GM21786 (cell line): Measurements from ENCODE around the gene CSTPP1.

Experiments used
- ATAC-seq: cut with Tn5 transposase; IDR thresholded peaks from one replicate; pipeline ENCODE4 v1.9.1; 2021; ENCODE audit not compliant: unreplicated experiment

Gene CSTPP1

DNA sequence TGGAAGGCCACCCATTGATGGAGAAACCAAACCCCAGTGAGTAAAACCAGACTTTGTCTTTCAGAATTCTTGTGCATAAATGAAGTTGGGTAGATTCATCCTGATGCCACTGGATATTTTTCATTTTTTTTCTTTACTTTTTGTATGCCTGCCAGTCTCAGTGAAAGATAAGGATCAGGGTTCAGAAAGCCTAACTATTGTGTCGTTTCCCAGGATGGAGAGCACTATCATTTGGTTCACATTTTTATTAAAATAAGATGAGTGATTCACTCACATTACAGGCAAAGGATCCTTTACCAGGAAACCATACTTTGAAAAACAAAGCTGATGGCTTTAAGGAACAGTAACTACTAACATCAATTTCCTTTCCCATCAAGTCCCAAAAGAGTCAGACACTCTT, 188.1 kb downstream of the CSTPP1 start:
- no peak for ATAC-seq

DNA sequence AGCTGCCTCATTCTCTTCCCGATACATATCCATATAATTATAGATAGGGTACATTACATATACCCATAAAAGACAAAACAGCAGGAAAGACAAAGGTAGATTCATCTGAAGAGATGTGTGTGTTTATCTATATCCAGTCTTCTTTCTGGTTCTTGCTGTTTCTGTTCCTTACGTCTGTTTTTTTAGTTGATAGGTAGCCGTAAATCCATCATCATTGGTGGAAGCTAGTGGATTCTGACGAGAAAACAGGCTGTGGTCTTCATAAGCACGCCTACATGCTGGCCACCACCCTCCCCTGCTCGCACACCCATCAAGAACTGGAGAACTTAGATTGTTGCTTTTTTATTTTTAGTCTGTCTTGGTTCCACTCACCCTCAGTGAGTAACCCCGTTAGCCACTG, 188.5 kb downstream of the CSTPP1 start:
- ATAC-seq: no peak

DNA sequence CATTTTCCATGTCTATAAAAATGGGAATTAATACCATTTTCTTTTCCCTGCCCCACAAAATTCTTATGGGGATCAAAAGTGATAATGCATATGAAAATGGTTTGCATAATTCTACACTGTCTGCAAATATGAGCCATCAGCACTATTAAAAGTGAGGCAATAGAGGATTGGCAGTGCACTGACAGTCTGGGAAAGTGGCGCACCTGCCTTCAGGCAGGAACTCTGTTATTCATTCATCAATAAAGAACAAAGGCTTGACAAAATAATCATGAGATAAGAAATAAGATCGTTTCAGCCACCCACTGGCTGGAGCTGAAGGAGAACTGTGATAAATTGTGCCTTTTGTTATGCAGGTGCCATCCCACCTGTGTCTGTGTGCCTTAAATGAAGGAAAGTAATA, 190.7 kb downstream of the CSTPP1 start:
- no peak for ATAC-seq

DNA sequence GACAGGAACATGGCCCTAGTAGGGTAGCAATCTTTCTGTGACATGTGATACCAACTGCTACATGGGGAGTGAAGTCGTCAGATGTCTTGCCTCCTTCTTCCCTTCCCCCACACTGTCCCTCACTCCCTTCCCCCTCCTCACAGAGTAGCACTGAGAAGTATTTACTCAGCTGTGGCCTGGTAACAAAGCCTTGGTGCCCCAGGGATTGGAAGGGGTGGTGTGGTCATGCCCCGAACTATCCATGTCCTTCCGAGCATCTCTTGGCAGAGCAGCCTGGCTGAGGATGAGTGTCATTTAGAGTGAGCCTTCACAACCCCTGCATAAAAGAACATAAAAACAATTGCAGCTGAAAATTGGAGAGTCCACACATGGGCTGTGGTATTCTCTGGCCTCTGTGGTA, 194.0 kb downstream of the CSTPP1 start:
- ATAC-seq: no peak

DNA sequence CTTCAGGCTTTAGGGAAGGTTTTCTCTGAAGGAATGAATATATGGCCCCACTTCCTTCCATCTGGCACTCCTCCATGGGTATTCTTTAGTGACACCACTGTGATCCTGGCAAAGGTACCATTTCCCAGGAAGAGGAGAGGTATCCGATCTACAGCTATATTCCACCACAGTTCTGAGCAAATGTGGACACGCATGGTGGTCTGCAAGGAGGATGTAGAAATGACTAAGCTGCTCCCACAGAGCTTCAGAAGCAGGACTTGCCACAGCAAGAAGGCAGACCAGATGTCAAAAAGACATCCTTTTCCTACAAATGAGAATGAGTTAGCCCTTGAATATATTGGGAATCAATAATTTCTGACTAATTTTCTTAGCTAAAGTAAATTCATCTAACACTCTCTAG, 194.6 kb downstream of the CSTPP1 start:
- no peak for ATAC-seq

DNA sequence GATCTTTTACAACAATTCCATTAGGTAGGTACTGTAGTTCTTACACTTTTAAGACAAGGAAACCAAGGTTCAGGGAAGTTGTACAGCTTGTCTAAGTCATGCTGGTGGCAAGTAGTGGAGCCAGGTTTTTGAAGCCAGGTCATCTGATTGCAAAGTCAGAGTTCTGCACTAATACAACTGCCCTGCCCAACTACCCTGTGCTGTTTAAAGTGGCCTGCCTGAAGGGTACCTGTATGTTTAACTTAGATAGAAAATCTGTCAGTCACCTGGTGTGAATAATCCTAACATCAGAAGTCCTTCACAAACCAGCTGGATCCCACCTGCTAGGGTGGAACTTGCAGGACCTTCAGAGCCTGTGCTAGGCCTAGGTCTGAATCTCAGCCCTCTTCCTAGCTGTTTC, 195.9 kb downstream of the CSTPP1 start:
- no peak for ATAC-seq

DNA sequence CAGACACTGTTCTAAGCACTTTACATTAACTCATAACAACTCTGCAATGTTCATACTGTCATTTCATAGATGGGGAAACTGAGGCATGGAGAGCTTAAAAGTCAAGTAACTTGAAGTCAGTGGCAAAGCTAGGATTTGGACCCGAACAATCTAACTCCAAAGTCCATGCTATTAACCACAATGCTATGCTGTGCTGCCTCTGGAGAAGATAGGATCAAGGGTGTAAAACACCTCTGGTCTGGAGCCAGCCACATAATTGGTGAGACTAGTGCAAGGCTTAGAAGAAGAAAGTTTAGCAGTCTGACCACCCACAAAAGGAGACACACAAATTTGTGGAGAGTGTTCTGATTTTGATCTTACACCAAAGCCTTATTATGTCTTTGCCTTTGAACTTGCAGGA, 196.4 kb downstream of the CSTPP1 start:
- ATAC-seq: no peak

DNA sequence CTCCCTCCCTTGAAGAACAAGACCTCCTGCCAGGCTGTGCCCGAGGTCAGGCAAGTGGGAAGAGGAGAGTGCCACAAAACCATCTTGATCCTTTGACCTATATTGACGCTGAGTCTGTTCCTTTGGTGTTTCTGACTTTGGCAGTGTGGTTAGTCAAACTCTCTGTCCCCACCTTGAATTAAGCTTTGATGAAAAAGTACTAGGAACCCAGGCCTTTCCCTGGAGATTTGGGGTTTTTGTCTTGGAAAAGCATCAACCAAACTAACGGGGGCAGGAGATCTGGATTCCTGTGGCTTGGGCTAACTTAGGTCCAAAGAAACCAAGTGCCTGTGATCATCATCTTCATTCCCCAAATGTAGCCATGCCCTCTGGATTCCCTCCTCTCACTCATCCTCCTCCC, 199.8 kb downstream of the CSTPP1 start:
- no peak for ATAC-seq

DNA sequence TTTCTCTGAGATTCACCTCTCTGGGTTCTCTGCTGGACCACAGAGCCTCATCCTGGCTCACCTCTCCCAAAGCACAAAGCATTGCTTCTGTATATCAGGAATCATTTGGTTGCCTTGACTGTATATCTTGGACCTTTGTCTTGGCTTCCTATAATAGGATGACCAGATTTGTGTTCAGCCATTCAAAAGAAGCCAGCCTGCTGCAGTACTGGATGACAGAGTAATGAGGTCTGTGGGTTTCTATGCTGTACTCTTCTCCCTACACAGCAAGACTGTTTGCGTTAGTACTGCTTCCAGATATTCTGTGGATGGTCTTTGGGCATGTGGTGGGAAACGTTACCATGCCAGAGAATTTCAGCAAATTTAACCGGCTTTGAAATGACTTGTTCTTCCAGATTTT, 200.4 kb downstream of the CSTPP1 start:
- no peak for ATAC-seq

DNA sequence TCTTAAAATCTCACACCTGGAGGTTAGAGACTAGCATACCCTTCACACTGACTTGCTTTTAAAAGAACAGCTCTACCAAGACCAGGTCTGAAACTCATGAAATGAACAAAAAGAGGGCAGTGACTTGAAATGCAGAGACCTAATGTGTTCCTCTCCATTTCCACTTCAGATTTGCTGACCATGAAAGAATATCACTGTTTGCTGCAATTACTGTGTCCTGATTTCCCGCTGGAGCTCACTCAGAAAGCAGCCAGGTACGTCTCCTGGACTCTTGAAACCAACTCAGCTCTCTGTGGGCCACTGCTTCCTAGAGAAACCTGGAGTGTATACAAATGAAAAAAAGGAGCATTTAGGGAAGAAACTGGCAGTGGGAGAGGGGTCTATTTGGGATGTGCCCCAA, 200.9 kb downstream of the CSTPP1 start:
- ATAC-seq: no peak

DNA sequence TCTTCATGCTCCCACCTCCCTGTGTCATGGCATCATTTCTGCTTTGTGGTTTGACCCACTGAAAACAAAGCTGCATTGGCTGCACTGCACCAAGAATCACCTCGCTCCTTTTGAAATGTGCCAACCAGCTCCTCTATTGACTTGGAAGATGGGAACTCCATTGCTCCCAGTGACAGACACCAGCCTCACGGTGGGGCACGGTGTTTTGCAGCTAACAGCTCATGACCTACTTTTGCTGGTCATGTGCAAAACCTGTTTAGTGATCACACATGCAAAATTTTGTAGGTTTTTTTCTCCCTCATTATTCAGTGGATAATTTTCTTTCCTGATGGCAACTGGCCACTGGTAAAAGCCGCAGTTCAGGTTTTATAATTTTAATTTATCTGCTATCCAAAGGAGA, 203.3 kb downstream of the CSTPP1 start:
- ATAC-seq: no peak

DNA sequence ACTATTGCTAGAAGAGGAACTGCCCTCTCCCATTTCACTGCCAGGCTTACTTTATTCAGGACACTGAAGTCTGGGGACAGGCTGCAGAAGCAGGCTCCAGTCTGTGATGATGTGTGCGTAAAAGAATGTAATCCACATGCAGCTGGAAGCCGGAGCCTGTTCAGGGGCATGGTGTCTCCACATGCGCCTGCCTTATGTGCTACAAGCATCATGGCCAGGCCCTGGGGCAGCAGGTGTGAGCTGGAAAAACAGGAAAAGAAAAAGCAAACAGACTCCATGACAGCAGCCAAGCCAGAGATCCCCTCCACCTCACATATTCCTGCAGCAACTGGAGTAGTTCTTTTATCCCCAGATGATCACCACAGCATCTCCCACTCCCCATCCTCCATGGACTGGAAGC, 206.8 kb downstream of the CSTPP1 start:
- ATAC-seq: no peak

DNA sequence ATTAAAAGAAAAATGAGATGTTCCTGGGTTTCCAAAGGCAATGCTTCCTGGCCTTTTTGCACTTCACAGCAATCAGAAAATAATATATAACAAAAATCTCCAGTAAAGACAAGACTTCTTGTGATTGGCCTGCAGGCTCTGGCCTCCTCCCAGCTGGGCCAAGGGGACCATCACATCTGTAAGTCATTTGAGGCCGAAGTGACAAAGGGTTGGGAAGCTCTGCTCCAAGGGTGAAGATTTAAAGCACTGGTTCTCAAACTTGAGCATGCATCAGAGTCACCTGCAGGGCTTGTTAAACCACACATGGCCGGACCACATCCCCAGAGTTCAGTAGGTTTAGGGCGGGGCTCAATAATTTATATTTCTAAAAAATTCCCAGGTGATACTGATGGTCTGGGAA, 208.0 kb downstream of the CSTPP1 start:
- ATAC-seq: no peak

DNA sequence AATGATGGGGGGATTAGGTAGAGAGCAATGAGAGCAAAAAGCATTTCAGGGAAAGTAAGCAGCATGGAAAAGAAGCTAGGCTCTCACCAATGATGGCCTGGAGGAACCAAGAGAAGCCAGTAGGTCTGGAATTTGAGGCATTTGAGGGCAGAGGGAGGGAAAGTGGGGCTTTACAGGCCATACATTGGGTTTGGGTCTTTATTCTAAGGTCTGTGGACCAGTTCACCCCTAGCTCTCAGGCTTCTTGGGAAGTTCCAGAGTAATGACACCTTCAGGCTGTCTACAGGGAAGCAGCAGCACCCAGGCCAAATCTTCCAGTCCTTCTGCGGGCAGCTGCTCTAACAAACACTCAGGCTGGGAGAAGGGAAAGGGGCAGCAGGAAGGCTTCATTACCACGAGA, 210.7 kb downstream of the CSTPP1 start:
- ATAC-seq: no peak

DNA sequence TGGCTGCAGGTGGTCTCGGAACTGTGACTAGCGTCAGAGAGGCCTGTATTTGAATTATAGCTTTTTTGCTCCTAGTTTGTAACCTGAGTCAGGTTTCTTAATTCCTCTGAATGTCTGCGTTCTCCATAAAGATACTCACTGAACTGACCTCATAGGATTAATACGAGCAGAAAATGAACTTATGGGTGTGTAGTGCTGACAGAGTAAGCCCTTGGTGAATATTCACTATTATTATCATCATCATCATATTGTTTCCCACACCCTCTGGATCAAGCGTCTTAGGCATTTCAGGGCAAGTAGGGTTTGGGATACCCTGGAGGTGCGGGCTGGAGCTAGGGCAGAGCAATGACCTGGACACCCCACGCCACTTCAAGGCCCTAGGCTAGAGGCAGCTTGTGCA, 211.1 kb downstream of the CSTPP1 start:
- no peak for ATAC-seq

DNA sequence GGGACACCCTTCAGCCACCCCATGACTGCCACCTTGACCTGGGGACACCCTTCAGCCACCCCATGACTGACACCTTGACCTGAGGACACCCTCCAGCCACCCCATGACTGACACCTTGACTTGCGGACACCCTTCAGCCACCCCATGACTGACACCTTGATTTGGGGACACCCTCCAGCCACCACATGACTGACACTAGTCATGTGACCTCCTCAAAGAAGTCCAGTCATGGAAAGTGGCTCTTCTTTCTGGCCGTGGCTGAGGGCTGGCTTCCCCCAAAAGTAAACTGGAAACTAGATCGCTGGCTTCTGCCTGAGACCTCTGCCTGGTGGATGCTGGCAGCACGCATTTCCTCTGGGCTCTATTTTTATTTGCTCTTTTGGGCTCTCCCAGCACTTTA, 211.7 kb downstream of the CSTPP1 start:
- no peak for ATAC-seq

DNA sequence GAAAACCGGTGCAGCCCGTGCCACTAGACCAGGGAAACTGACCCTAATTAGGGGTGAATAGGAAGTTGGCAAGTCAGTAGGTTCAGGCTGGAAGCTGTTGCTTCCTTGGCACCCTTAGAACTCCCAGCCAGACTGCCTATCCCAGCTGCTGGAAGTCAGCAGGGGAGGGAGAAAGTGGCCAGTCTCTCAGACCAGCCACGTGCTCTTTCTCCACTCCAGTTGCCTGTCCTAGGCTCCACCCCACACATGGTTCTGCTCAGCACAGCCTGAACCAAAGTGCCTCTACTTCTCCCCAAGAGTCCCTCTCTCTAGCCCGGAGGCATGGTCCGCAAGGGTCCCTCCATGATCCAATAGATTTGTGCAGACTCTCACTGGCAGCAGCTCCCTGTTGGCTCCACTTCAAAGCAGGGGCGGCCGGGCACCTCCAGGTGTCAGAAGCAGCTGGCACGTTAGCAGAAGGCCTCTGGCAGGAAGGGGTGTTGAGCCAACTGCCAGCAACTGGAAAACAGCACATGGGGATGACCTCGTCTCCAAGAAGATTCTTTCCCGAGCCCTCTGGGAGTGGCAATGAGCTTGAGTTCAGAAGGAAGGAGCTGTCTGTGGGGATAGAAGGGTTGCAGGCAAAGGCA, 212.5 kb downstream of the CSTPP1 start:
- no peak for ATAC-seq

DNA sequence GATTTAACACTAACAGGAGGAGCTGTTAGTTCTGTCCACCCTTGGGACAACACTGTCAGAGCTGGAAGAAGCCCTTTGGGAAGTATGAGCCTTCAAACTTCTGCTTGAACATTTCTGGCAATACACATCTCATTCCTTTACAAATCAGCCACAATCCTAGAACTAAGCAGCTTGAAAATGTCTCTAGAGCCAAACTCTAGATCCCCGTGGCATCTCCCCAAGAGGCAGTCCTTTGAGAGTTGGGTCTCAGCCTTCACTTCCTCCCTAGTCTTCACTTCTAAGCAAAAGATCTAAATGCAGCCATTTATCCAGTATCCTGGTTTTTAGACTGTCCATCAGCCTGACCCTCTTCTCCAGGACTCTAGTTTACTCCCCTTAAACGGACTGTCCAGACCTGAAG, 213.2 kb downstream of the CSTPP1 start:
- ATAC-seq: no peak

DNA sequence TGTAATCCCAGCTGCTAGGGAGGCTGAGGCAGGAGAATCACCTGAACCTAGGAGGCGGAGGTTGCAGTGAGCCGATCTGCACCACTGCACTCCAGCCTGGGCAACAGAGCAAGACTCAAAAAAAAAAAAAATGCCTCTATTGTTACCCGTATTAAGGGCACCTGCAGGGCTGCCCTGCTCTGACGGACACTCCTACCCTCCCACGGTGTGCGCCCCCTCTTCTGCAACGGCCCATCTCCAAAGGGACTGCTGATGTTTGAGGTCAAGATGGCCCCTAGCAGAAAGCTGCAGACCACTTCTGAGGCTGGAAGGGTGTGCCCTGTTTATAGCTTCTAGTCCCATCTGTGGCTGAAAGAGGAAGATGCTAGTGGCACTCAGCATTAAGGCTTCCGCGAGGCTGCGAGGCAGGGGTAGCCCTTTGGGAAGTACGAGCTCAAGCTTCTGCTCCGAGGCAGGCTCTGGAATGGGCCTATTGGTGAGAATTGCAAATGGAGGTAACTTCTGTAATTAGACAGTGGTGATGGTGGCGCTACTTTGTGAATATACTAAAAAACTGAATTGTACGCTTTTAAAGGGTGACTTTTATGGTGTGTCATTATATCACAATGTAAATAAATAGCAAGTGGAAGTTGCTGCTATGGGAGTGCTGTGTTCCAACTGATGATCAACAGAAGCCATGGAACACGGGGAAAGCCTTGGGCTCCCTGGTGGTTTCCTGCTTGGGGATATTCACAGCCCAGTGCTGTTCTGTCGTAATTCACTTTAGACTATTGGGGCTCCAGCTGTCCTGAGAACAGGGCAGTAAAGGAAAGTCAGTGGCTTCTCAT, 215.8 kb downstream of the CSTPP1 start:
- no peak for ATAC-seq

DNA sequence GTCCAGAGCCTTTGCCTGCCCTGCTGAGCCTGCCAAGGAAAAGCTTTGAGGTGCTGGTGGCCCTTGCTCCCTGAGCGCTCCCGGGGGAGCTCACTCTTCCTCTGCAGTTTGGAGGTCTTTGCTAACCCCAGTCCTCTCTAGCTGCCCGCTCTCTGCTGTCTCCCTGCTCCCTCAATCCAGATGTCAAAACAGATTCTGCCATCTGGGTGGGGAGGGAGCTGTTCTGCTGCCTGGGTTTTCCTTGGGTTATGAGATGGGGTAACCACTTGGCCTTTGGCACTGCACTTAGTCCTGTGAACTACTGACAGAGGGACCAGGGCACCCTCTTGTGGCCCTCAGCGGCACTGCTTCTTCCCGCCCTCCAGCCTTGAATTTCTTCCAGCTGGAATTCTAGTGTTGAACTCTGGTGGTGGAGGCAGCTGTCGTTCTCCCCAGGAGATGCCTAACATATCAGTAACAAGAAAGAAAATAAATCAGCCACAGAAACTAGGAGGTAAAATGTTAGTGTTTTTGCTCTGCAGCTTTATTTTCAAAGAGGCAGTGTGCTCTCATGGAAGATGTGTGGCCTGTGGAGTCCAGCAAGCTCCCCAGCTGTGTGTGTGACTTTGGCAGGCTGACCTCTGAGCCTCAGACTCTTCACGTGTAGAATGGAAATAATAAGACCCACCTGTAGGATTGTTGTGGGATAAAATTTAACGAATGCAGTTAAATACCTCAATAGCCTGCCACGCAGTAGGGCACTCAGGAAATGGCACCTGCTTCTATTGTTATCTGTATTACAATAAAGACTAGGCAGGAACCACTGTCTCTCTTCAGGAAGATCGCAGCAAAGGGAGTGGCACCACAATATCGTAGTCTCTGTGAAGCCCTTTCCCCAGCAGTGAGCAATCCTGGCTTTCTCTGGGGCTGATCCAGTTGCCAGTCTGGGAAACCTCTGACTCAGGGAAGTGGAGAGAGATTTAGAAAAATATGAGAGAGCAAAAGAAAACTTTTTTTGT, 216.7 kb downstream of the CSTPP1 start:
- no peak for ATAC-seq
